Muscle of back (tissue), 11 donors: ENCODE results near the gene MBP. TPM values are rescaled to one million over a fixed set of nuclear protein-coding genes. Genes with fewer than 3 reads are reported as not detected.

Experiments used
- DNase-seq, 3 donors: peaks; one replicate each; pipeline versions ENCODE4 v3.0.0 to v3.0.0-alpha.2; 2013
- polyA plus RNA-seq, 10 donors: library from polyadenylated mRNA; unstranded; fragments of 120-200 nt; gene quantifications; one replicate each; pipeline ENCODE4 v1.2.1, GENCODE V29; 2013; ENCODE audit not compliant: insufficient read length in 10 of 10

Gene MBP
- polyA plus RNA-seq, 10 donors, result 11.9 to 21.9 (median 16.2) TPM

DNA sequence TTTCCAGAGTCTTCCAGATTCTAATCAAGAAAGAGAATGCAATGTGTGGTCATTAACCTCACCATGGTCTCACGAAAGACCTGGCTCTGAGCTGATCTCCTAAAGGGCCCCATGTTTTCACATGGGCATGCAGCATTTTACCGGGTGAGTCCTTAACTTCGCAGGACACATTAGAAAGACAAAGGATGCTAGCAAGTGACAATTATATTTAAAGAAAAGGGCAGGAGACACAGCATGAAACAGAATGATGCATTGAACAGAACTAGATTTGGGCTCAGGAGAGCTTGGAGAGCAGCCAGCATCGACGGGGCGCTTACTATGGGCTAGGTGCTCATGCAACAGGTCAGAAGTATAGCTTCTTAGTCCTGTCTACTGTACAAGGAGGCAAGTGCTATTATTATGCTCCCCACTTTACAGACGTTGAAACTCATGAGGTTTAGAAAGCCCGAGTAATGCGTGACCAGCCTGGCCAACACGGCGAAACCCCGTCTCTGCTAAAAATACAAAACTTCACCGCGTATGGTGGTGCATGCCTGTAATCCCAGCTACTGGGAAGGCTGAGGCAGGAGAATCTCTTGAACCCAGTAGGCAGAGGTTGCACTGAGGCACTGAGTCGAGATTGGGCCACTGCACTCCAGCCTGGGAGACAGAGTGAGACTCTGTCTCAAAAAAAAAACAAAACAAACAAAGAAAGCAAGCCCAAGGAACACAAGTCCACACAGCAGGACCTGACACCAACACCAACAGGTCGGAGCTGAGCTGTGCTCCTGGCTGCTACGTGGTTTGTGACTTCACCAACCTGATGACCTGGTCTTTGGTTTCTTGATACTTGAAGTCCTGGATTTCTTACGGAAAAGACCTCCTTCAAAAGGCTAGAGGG, 16.1 kb downstream of the MBP start:
- no peak for DNase-seq

DNA sequence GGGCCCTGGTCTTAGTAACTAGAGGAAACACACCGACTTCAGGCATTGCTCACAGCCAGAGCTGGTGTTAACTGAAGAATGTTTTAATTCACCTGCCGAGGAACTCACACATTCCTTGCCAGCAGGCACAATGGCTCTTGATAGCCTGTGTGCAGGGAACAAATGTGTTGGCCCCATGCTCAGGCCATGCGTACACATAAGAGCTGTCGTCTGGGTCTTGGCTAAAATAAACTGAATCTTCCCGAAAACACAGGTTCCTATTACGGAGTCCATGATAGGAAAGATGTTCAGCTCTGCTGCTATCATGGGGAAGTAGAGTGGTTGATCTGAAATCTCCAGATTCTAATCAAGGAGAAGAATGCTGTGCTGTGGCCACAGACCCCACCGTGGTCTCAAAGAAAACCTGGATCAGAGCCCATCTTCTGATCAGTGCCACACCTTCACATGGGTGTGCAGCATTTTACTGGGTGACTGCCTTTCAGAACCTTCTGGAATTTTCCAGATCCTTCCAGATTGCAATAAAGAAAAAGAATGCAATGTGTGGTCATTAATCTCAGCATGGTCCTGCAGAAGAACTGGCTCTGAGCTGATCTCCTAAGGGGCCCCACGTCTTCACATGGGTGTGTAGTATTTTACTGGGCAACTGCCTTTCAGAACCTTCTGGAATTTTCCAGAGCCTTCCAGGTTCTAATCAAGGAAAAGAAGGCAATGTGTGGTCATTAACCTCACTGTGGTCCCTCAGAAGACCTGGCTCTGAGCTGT, 17.2 kb downstream of the MBP start:
- no peak for DNase-seq

DNA sequence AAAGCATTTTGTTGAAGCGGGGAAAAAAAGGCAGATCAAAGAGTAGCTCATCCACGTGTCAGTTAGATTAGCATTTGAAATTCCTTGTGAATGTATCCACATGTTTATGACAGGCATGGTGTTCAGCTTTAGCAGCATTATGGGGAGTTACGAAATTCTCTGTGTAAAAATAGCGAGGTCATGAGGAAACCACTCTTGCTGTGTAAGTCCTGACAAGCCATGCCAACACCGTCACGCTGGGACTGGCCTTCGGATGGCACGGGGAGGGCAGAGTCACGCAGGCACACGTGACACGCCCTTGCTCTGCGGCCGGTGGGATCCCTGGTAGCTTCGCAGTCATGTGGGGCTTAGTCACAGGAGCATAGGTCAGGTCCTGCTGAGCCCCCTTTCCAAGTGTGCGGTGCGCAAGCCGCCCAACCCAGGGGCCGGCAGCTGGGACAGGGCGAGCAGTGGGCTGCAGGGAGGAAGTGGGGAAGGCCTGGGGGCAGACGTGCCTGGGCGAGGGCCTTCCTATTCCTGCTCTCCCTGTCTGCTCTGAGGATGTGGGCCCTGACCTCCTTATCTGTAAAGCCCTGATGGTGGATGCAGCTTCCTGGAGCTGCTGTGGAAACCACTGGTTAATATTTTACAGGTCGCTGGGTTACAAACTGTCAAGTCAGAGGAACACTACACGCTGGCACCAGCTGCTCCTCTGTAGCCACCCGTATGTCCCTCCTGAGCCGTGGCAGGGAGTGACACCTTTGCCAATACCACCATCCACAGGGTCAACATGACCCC, 18.0 kb downstream of the MBP start:
- DNase-seq, result peak in 2 of 3 donors; percentile 47 to 76

DNA sequence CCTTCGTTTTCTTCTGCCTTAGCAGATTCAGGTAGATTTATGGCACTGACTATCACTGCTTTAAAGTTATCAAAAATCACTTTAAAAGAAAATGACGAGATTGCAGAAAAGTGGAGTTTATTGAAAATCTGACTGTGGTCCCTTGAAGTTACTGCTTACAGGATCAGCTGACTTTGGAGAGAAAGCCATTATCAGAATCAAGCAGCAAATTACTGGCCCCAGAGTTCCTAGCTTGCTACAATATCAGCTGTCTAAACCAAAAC, 18.5 kb downstream of the MBP start:
- no peak for DNase-seq

DNA sequence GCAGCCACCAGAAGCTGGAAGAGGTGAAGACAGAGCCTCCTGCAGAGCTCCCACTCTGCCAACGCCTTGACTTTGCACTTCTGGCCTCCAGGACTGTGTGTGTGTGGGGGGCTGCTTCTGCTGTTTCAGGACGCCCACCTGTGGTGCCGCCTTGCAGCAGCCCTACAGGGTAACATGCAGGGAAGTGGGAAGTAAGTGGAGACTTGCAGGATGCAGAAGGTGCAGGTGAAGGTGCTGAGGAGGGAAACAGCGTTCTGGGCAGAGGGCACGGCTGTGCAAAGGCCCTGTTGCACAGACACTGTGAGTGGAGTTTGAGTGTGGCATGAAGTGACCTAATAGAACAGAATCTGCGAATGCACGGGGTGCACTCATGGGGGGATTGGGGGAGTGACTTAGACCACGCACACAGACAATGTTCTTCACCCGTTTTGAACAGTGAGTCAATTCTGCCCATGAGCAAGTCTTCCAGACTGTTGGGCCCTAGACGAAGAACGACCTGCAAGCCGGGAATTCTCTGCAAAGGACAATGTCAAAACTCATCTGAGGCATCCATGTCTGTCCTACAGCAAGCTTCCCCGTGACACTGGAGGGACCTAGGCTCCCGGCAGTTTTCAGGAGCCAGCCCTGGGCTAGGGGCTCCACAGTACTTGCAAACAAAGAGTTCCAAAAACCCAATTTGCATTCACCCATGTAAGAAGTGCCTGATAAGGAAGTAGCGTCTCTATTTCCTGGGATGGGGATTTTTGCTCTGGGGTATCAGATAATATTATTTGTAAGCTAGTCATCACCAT, 19.0 kb downstream of the MBP start:
- DNase-seq, result no peak

DNA sequence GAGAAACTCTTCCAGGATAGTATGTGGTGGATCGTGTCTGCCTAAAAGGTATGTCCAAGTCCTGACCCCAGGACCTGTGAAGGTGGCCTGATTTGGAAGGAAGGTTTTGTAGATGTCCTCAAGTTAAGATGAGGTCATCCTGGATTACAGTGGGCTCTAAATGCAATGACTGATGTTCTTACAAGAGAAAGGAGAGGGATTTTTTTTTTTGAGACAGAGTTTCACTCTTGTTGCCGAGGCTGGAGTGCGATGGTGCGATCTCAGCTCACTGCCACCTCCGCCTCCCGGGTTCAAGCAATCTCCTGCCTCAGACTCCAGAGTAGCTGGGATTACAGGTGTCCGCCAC, 19.9 kb downstream of the MBP start:
- DNase-seq, result no peak

DNA sequence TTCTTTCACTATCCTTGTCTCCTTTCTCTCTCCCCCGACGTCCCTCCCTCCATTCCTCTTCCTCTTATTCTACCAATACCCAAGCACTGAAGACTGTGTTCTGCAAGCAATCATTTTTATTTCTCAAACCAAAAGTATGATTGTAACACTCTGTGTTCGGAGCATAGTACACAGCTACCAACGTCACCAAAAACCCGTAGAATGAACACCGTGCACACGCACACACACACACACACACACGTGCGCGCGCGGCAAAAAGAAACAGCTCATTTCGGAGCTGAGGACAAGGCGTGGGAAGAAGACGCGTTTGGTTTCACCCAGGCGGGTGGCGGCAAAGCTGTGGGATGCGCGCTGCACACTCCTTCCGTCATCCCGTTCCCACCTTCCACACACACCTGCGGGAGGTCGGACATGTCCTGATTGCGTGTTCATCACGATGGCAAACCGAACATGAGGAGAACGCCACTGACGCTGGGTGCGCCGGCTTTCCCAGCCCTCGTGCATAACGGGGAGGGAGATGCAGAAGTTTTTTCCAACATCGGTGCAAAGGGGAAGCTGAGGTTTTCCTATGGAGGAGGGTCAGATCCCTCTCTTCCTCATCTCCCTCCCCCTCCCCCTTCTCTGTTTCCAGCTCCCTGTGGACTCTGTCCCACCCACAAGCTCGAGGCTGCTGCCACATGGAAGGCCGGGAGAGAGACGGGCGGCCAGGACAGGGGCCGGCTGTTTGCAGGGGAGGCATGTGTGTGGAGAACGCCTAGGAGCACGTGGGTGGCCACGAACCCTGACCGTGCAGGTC, 20.4 kb downstream of the MBP start:
- no peak for DNase-seq

DNA sequence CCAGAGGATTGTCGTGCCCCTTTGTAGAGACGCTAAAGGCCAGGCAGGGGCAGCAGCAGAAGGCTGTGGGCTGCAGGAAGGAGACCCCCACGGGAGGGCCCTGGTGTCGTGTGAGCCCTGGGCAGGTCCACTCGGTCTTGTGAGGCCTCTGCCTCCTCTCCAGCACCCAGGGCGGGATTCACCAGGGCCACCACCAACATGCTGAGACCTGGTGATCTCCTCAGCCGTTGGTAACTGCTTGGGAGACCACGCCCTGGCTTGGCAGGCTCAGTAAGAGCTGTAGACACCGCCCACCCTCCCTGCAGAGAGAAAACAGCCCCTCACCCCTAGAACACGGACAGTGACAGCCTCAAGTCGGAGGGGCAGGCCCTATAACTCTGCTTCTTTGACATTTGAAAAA, 21.1 kb downstream of the MBP start:
- no peak for DNase-seq

DNA sequence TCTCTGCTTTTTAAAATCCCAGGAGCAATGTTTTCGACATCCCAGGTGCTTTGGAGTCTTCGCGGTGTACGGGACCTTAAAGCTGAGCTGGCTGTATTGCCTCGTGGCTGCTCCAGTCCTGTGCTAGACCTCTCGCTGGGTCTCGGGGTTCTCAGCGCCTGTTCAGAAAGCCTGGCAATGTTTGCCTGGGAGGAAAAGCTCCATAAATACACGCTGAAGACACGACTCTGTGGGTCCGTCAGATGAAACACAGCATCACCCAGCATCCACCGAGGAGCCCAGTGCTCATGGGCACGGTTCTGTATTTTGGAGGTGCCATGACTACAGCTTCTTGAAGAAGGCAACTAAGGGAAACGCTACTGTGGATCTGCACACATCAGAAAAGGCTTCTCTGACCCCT, 21.6 kb downstream of the MBP start:
- no peak for DNase-seq

DNA sequence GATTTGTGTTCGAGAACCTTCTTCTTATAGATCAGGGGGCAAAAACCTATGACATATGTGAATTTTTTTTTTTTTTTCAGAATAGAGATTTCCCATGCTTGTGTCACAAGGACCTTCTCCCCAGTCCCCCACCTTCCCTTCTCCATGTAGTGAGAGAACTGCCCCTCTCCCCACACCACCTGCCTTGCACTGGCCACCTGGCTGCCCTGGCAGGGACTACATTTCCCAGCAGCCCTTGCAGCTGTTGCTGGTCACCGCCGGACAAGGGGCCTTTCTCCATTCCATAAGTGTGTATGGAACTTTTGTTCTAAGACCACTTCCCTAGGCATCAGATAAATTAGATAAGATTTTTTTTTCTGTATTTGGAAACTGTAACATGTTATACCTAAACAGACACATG, 22.2 kb downstream of the MBP start:
- DNase-seq, result no peak

DNA sequence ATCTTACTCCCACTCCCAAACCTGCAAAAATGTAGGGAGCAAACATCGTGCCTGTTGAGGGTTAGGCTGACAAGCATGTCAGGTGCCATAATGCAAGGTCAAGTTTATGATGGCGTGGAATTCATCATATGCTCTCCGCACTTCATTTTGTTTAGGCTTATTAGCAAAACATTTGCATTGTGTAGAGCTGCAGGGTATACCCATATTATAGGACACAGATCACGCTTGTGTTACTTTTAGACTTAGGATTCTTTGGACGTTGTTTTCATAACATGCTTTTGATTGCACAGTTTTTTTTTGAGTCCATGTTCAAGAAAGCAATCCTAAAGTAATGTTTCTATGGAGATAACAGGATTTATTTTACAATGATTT, 22.9 kb downstream of the MBP start:
- DNase-seq, result no peak

DNA sequence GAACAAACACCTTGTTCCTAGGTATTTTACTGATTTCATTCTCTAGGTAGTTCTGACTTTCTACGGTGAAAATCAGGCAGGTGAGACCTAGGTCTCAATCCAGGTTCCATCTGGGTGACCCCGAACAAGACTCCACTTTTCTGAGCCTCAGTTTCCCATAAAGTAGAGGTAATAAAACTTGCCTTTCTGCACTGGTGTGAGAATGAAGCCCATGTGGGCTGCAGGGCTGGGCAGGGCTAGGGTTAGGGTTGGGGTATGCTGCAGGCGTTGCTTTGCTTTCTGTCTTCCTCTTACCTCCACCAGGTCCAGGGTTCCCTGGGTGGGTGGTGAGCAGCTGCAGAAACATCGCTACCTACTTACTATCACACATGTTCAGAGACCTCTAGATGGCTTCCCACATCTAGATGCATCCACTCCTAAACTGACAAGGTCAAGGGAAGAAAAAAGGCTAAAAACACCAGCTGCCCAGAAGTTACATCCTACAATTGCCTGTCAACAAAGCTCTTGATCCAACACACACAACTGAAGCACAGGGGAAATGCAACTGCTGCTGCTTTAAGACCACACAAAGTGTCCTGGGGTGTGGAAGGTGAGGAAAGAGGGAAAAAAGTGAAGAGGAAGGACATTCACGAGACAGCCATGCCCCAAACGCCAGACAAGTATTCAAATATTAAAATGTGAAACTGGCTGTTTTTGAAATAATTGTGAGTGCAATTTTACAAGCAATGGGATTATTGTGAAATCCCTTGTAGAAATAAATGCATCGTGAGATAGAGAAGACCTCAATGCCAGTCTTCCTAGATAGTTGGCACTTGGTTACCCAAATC, 23.5 kb downstream of the MBP start:
- DNase-seq, result no peak

DNA sequence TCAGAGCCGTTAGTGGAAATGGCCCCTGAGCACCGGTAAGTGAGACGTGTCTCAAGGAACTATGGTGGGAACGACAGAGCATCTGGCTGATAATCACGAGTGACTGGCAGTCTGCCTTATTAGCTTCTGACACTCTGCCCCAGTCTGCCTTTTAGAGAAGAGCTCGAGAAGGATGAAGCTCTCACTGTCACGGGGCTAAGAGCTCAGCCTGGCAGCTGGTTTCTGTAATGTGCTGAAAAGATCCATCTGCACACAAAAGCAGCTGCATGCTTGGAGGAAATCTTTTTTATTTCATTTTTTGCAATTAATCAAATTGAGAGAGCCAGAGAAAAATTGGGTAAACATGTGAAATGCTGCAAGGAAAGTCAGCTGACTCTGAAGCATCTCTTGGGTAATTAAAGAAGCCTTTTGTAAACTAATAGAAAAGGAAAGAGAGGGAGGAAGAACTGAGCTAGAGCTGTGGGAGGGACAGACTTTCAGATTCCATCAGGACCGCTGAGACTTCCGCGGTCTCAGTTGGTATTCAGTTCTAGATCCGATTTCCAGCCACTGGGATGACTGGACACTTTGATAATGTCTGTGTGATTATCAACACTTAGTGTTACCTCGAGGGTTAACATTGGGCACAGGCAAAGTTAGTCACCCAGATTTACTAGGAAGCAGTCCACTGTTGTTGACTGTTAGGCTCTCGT, 24.4 kb downstream of the MBP start:
- DNase-seq, result peak; percentile 73 to 90 (median 79)

DNA sequence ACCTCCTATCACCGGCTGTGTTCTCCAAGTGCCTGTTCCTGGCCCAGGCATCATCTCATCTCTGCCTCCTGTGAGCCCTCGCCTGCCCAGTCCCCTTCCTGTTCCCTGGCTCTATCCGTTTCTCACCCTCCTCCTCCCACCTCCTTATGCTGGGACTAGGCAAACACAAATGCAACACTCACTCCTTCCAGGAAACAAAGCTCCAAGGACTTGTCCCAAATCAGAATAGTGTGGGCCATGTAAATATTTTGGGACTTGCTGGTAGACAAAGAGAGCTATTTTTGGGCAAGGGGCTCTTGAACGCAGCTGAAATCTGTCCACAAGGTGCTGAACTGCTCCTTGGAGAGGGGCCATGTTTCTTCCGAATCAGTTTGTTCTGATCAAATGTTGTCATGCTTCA, 25.3 kb downstream of the MBP start:
- DNase-seq, result peak in 2 of 3 donors; percentile 39 to 62

DNA sequence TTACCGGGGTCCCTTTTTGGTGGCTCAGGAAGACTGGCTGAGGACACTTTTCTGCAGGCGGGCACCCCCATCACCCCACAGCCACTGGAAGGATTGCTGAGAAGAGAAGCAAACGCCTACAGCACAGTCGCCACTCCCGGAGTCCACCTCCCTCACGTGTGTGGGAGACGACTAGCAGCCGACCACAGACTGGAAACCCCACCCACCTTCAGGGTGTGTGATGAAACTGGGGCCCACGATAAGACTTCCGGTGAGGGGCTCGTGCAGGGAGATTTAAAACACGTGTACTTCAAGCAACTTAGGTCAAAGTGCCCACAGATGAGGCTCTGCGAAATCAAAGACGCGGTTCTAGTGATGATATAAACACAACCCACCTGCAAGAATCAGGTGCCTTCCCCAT, 26.3 kb downstream of the MBP start:
- no peak for DNase-seq

DNA sequence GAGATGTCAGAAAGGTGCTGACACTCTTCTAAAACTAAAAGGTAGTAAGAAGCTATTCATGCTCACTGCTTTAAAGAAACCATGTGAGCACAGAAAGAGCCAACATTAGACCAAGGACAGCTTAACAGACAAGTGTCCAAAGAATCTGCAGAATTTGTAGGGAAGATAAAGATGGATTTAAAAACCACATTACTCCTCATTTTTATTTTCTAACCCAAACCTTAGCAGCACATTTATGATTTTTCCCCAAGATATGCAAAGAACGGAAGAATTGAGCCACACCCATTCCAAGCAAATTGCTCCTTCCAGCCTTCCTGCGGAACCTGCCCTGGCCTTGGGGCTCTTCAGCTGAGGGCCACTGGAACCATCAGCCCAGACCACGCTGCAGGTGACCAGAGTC, 26.9 kb downstream of the MBP start:
- no peak for DNase-seq

DNA sequence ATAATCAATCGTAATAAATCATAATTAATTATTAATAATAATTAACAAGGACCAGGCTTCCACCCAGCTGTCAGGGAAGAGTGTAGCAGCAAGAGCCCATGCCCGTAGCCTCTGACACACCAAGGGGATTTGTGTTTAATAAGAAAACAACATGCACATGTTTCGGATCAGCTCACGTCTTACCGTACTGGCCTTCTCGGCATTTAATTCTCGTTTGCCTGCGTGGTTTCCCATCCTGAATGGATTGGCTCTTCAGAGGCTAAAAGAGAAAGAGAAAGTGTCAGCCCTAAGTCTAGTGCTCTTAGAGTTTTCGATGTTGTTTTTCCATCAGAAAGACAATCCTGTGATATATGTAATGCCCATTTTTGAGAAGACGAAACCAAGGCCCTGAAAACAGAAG, 27.6 kb downstream of the MBP start:
- DNase-seq, result no peak

DNA sequence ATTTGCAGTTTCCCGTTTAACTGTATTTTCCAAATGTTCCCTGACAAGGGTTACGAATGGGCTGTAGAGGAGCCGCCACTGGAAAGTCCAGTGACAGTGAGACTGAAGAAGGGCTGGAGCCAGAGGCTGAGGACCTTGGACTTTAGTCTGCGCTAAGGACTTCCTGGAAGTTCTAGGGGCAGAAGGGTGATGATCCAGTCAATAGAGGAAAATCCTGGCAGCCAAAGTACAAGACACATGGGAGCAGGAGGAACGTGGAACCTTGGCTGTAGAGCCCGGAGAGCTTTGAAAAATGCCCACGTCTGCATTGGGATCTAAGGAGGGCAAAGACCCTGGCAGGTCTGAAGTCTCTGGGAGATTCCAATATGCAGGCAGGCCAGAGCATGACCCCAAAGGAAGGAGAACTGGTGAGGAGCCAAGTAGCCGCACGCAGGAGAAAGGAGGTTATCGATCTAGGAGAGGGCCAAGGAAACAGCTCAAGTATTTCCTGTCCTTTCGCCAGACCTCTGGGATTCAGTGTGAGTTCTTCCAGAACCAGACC, 28.5 kb downstream of the MBP start:
- no peak for DNase-seq

DNA sequence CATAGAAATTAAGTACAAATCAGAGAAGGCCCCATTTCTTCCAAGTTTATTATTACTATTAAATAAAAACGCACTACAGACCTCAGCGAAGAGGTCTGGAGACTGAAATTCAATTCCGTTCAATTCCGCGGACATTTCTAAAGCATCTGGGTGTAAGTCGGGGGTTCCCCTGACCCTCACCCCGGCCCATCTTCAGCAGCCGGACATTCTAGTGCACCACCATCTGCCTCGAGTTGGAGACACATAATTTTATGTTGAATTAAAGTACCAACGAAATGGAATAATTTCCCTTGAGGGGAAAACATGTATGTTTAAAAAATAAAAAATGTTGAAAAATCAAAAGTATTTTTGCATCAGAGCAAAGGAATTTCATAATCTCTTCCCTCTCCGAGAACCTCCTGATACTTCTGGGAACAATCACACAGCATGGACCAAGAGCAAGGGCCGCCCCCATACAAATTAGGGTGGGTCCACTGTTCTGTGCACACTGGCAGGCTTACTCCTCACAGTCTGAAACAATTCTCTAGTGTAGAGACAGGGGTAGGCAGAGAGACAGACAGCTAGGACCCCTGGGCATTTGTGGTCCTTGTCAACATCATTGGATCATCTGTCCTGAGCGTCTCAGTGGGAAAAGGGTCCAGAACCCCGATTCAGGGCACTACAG, 29.3 kb downstream of the MBP start:
- DNase-seq, result peak; percentile 36 to 65 (median 38)
